NCI-H82 treated with DMSO at 0.1 percent for 48 hours (cell line): Measurements from ENCODE around the gene SLC39A3.

Source experiments
- DNase-seq: peaks from one replicate; lab custom pipeline; 2025; ENCODE audit not compliant: unreplicated experiment; lab: John Stamatoyannopoulos, UW

SLC39A3 gene

GRCh38 chr19:2739602-2740313 lies at the start of gene SLC39A3:
Gene SLC39A3 (minus strand): TSS chr19:2740017. CDS start chr19:2737257, 2,760 bp downstream.
- peak; percentile 81 for DNase-seq

- DNase-seq, result no peak
Observed at GRCh38 chr19:2788237-2788636, 48.4 kb upstream of the SLC39A3 start.

GRCh38 chr19:2787115-2787514 lies 47.3 kb upstream of the SLC39A3 start:
- DNase-seq, result no peak

- peak; percentile 87 for DNase-seq
Observed at GRCh38 chr19:2785244-2785997, 45.6 kb upstream of the SLC39A3 start, which contains the start of gene THOP1. Gene THOP1 (plus strand): TSS chr19:2785503. CDS start chr19:2785663, 160 bp downstream.

- no peak for DNase-seq
Observed at GRCh38 chr19:2783781-2784145, 43.9 kb upstream of the SLC39A3 start.

- peak; percentile 92 for DNase-seq
Observed at GRCh38 chr19:2782936-2783780, 43.3 kb upstream of the SLC39A3 start, which contains the start of gene SGTA. Gene SGTA (minus strand): TSS chr19:2783273. CDS start chr19:2769068, 14,205 bp downstream.

GRCh38 chr19:2782329-2782935 lies 42.6 kb upstream of the SLC39A3 start:
- no peak for DNase-seq

- no peak for DNase-seq
Observed at GRCh38 chr19:2780284-2780683, 40.5 kb upstream of the SLC39A3 start.

- DNase-seq, result no peak
Observed at GRCh38 chr19:2779121-2779740, 39.4 kb upstream of the SLC39A3 start.

- DNase-seq, result peak; percentile 1
Observed at GRCh38 chr19:2777952-2778683, 38.3 kb upstream of the SLC39A3 start.

- no peak for DNase-seq
Observed at GRCh38 chr19:2775556-2776430, 36.0 kb upstream of the SLC39A3 start.

GRCh38 chr19:2774953-2775555 lies 35.2 kb upstream of the SLC39A3 start:
- DNase-seq, result no peak

GRCh38 chr19:2774083-2774679 lies 34.4 kb upstream of the SLC39A3 start:
- DNase-seq, result no peak

- DNase-seq, result no peak
Observed at GRCh38 chr19:2771786-2772674, 32.2 kb upstream of the SLC39A3 start.

- DNase-seq, result no peak
Observed at GRCh38 chr19:2770055-2771013, 30.5 kb upstream of the SLC39A3 start.

- DNase-seq, result no peak
Observed at GRCh38 chr19:2769218-2769617, 29.4 kb upstream of the SLC39A3 start.
